ENCODE measurements around the gene TACO1.

- no peak for TF ChIP-seq CTCF (IDR thresholded peaks at IDR 0.05)
- no peak for TF ChIP-seq EP300 (IDR thresholded peaks at IDR 0.05)
- TF ChIP-seq POLR2AphosphoS5 (IDR thresholded peaks at IDR 0.05), result no peak
Observed at GRCh38 chr17:63646488-63646806, 45.8 kb downstream of the TACO1 start.
